K562 (cell line): ENCODE measurements around the gene COA3. TPM values are rescaled to one million over a fixed set of nuclear protein-coding genes. Genes with fewer than 3 reads are reported as not detected.

Source experiments
- ATAC-seq: fragments of 200-7000 bp; cut with Tn5 transposase; 3 replicates; pipeline ENCODE4 v1.9.1; 2020; ENCODE audit warnings: moderate library complexity
- BruUV-seq: library from RNA; stranded (reverse); fragments of 400-500 nt; replicated peaks from 2 replicates; lab custom pipeline; 2021; lab: Mats Ljungman, UMichigan
- CTCF ChIA-PET: fragments of 300-600 bp; formaldehyde crosslinking; extraction: SDS; loops from one replicate; lab custom pipeline; 2021; ENCODE audit warnings: low intra/inter-chr PET ratio; lab: Yijun Ruan, JAX
- POLR2A ChIA-PET: fragments of 300-600, 350-650 bp; sonication (Branson Sonifier 250); formaldehyde crosslinking; extraction: SDS; loops from one replicate; lab custom pipeline; 2021; ENCODE audit warnings: antibody characterized with exemption, inconsistent platforms; lab: Yijun Ruan, JAX
- DNase-seq, 4 experiments: peaks; one replicate each; pipeline versions ENCODE4 v3.0.0 to v3.0.0-alpha.2; 2011 to 2018; ENCODE audit warnings: low spot score in 3 of 4, mixed read lengths in 3 of 4; ENCODE audit errors: extremely low read depth in 1 of 4
- FAIRE-seq: peaks from 2 replicates; lab custom pipeline; 2011; peaks lifted over from hg19 to GRCh38; lab: Jason Lieb, UNC
- H2AFZ ChIP-seq: 2 replicates; pipeline ENCODE4 v1.6.0; 2011; ENCODE audit warnings: low read depth, low read length, control low read depth, inconsistent platforms
- H3K27ac ChIP-seq: fragments of 200-600 bp; 3 replicates; pipeline ENCODE4 v1.8.0; 2011; ENCODE audit warnings: low read depth, mild to moderate bottlenecking, control low read depth, inconsistent platforms, low read length, moderate library complexity, mixed read lengths; ENCODE audit errors: extremely low read depth
- H3K27me3 ChIP-seq, 2 experiments: fragments of 300-600 bp in 1 of 2; 2 replicates in 1 of 2; 3 replicates in 1 of 2; pipeline versions ENCODE4 v1.6.0 to v1.8.0; 2011; ENCODE audit warnings: inconsistent platforms in 2 of 2, low read length in 2 of 2, mild to moderate bottlenecking in 1 of 2, mixed read lengths in 1 of 2, moderate library complexity in 1 of 2; ENCODE audit not compliant: control insufficient read depth in 2 of 2, insufficient read depth in 2 of 2
- H3K36me3 ChIP-seq: fragments of 300-600 bp; 3 replicates; pipeline ENCODE4 v1.8.0; 2011; ENCODE audit warnings: mild to moderate bottlenecking, low read length, inconsistent platforms; ENCODE audit not compliant: control insufficient read depth, insufficient read depth
- H3K4me1 ChIP-seq, 2 experiments: fragments of 200-600 bp in 1 of 2; replicated peaks in 1 of 2; 2 replicates in 1 of 2; 3 replicates in 1 of 2; pipeline versions ENCODE4 v1.5.1 to v1.8.0; 2011; ENCODE audit warnings: inconsistent platforms in 2 of 2, low read length in 2 of 2, mild to moderate bottlenecking in 1 of 2, mixed read lengths in 1 of 2, moderate library complexity in 1 of 2; ENCODE audit not compliant: control insufficient read depth in 2 of 2, insufficient read depth in 2 of 2
- H3K4me2 ChIP-seq: 2 replicates; pipeline ENCODE4 v1.6.1; 2011; ENCODE audit warnings: low read length, control low read depth, inconsistent platforms, mixed read lengths; ENCODE audit not compliant: insufficient read depth
- H3K4me3 ChIP-seq: fragments of 200-600 bp; sonication (generic), shearing (Covaris generic); 2 replicates; pipeline ENCODE4 v1.5.1; 2016; ENCODE audit warnings: control low read depth, inconsistent platforms
- H3K79me2 ChIP-seq: fragments of 200-600 bp; 3 replicates; pipeline ENCODE4 v1.8.0; 2011; ENCODE audit warnings: low read length, inconsistent platforms; ENCODE audit not compliant: control insufficient read depth, insufficient read depth
- H3K9ac ChIP-seq, 2 experiments: 2 replicates each; pipeline versions ENCODE4 v1.6.0 to v1.6.1; 2011; ENCODE audit warnings: low read depth in 2 of 2, low read length in 2 of 2, control low read depth in 1 of 2, inconsistent platforms in 1 of 2, mild to moderate bottlenecking in 1 of 2, mixed read lengths in 1 of 2; ENCODE audit not compliant: insufficient read depth in 1 of 2
- H3K9me1 ChIP-seq: one replicate; pipeline ENCODE4 v1.6.0; 2011; ENCODE audit warnings: inconsistent platforms, mild to moderate bottlenecking, low read length, moderate library complexity; ENCODE audit not compliant: control insufficient read depth, insufficient read depth
- H3K9me3 ChIP-seq: replicated peaks from 2 replicates; pipeline ENCODE4 v1.5.1; 2011; ENCODE audit warnings: low read depth, low read length, inconsistent platforms; ENCODE audit not compliant: control insufficient read depth, insufficient read depth
- H4K20me1 ChIP-seq: replicated peaks from 2 replicates; pipeline ENCODE4 v1.6.1; 2011; ENCODE audit warnings: low read length, inconsistent platforms, mixed read lengths; ENCODE audit not compliant: control insufficient read depth, insufficient read depth
- CREM ChIP-seq: IDR thresholded peaks from 2 replicates; pipeline ENCODE4 v1.6.1; 2014; ENCODE audit warnings: antibody characterized with exemption, low read depth
- FOS ChIP-seq: IDR thresholded peaks from 3 replicates; pipeline ENCODE4 v1.6.1; 2011; ENCODE audit not compliant: insufficient read length; ENCODE audit errors: extremely low read depth
- HEY1 ChIP-seq: fragments of 250-450 bp; sonication (Bioruptor Pico); IDR thresholded peaks from 2 replicates; pipeline ENCODE4 v1.5.0; 2020; ENCODE audit warnings: mild to moderate bottlenecking, moderate library complexity, borderline replicate concordance
- HSF4 ChIP-seq: fragments of 250-450 bp; sonication (Bioruptor Pico); IDR thresholded peaks from 2 replicates; pipeline ENCODE4 v2.1.2; 2022; ENCODE audit warnings: mild to moderate bottlenecking, moderate library complexity, borderline replicate concordance
- KLF16 ChIP-seq: IDR thresholded peaks from 2 replicates; pipeline ENCODE4 v1.6.1; 2016; ENCODE audit warnings: antibody characterized with exemption
- MEIS2 ChIP-seq: fragments of 450-650 bp; IDR thresholded peaks from 2 replicates; pipeline ENCODE4 v1.6.1; 2014; ENCODE audit warnings: mild to moderate bottlenecking; ENCODE audit not compliant: partially characterized antibody
- RAD21 ChIP-seq, 2 experiments: fragments of 250-450 bp in 1 of 2; fragments of 450-650 bp in 1 of 2; sonication (Bioruptor Pico) in 1 of 2; formaldehyde crosslinking in 1 of 2; IDR thresholded peaks in 1 of 2; conservative IDR thresholded peaks in 1 of 2; 2 replicates each; pipeline versions ENCODE4 v1.4.0 to v1.8.0; 2020 to 2022; ENCODE audit warnings: mild to moderate bottlenecking in 2 of 2, moderate library complexity in 1 of 2
- SUPT5H ChIP-seq: fragments of 450-650 bp; IDR thresholded peaks from 2 replicates; pipeline ENCODE4 v1.6.1; 2016
- TAF1 ChIP-seq: IDR thresholded peaks from 2 replicates; pipeline ENCODE4 v1.6.1; 2011; ENCODE audit warnings: mild to moderate bottlenecking, low read length, moderate library complexity; ENCODE audit not compliant: insufficient read depth, control insufficient read depth, severe bottlenecking; ENCODE audit errors: extremely low read depth
- XRCC5 ChIP-seq: fragments of 200-400 bp; formaldehyde crosslinking; IDR thresholded peaks from 2 replicates; pipeline ENCODE4 v1.6.1; 2017; ENCODE audit warnings: low read depth, mild to moderate bottlenecking, low read length
- ZBTB33 ChIP-seq: sonication (generic); formaldehyde crosslinking; IDR thresholded peaks from 2 replicates; pipeline ENCODE4 v1.8.1; 2023; ENCODE audit warnings: mild to moderate bottlenecking, missing genetic modification reagents
- ZKSCAN8 ChIP-seq: fragments of 200-800 bp; sonication (Bioruptor generic); IDR thresholded peaks from 2 replicates; pipeline ENCODE4 v1.6.1; 2016; ENCODE audit warnings: missing genetic modification characterization, missing compliant biosample characterization
- ZNF586 ChIP-seq: fragments of 450-650 bp; formaldehyde crosslinking; conservative IDR thresholded peaks from 2 replicates; pipeline ENCODE4 v1.4.0; 2020; ENCODE audit warnings: mild to moderate bottlenecking, moderate library complexity
- ZNF717 ChIP-seq: fragments of 250-450 bp; sonication (Bioruptor Pico); IDR thresholded peaks from 2 replicates; pipeline ENCODE4 v1.5.0; 2021
- ZNF76 ChIP-seq: fragments of 250-450 bp; sonication (Bioruptor Pico); IDR thresholded peaks from 2 replicates; pipeline ENCODE4 v1.4.0; 2020; ENCODE audit warnings: mild to moderate bottlenecking, moderate library complexity, borderline replicate concordance
- WGBS: fragments of 100-300 bp; shearing (Covaris generic); methylation state at CpG from one replicate; pipeline ENCODE4 v1.1.6; 2016; ENCODE audit warnings: low coverage, mixed read lengths; ENCODE audit not compliant: insufficient coverage; ENCODE audit errors: missing lambda C conversion rate; 5-methylcytosine and 5-hydroxymethylcytosine counted together
- in situ Hi-C: fragments of 300-500 bp; cut with MboI; formaldehyde crosslinking; loops from 4 replicates; pipeline ENCODE4 v1.15.0; 2018; ENCODE audit warnings: inconsistent platforms, mixed read lengths
- intact Hi-C: fragments of 100-400 bp; cut with micrococcal nuclease; formaldehyde crosslinking; loops from 2 replicates; pipeline ENCODE4 v1.14.2; 2022
- polyA plus RNA-seq, 8 experiments: library from polyadenylated mRNA; depleted of rRNA in 4 of 8; stranded (reverse) in 5 of 8; unstranded in 3 of 8; fragments of >200 nt; fragmentation: Nextera tagmentation in 2 of 8; fragmentation: Illumina TruSeq in 1 of 8; extraction: Ambion mirVana in 2 of 8; extraction: Trizol in 1 of 8; gene quantifications; 2 replicates each; pipeline versions ENCODE4 v1.2.1 to v1.2.3, GENCODE V29; 2011 to 2014; ENCODE audit warnings: inconsistent platforms in 1 of 8, missing spikeins in 1 of 8
- total RNA-seq, 7 experiments: library from RNA; depleted of rRNA in 6 of 7; stranded (reverse); fragments of >200 nt in 6 of 7; fragmentation: Illumina TruSeq in 2 of 7; extraction: Trizol in 2 of 7; gene quantifications; 2 replicates each; pipeline versions ENCODE4 v1.2.1 to v1.2.3, GENCODE V29; 2011 to 2021; ENCODE audit warnings: low replicate concordance in 1 of 7
- TF ChIP-seq, protein P1 (sequence below): fragments of 250-450 bp; sonication (Bioruptor Pico); IDR thresholded peaks from 2 replicates; pipeline ENCODE4 v1.4.0; 2020; ENCODE audit warnings: mild to moderate bottlenecking, moderate library complexity
- TF ChIP-seq, protein P2 (sequence below): fragments of 250-450 bp; sonication (Bioruptor Pico); IDR thresholded peaks from 2 replicates; pipeline ENCODE4 v1.9.0; 2021; ENCODE audit warnings: mild to moderate bottlenecking, inconsistent platforms

COA3 gene
- total and polyA plus RNA-seq, 9 of the 15 experiments (the other 6 are each of a cell fraction or from before 2014, with no cell fraction given) = 49.6 to 153 (median 61.4) TPM

DNA sequence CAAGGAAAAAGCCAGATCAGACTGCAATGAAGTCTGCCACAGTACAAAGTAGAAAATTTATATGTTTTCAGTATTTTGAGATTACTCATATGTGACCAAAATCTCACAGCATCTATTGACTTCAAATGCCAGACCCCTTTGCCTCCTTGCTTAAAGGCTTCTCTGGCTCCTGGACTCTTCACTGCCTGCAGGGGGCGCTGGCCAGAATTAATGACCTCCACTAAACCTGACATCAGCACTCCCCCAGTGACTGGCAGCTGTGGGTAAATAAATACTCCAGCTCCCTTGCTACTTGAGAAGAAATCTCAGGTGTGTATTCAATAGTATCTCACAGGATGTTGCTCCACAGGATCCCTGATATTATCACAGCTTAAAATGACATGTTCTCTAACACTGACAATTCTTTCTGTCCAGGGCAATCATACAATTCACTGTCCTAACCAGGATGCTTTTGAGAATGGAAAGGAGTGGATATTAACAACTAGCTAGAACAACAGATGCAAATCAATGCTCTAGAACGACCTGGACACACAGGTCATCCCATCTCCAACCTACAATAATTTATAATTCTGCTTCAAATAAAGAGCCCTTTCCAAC, 21.5 kb upstream of the COA3 start:
- Histone ChIP-seq H3K27ac (no peak overlapping the region), H3K9me3 (no peaks in the 10 kb centered on the region), H3K4me2 (no peak overlapping the region), H3K9me1 (no peaks in the 10 kb centered on the region), H3K4me3 (no peak overlapping the region), H3K79me2 (peaks cover 25% of the 10 kb centered on the region), H2AFZ (no peak overlapping the region), H3K4me1 (peaks cover 0 to 18% of the 10 kb centered on the region in 2 experiments; a peak in 2 of 5 replicates), H4K20me1 (no peaks in the 10 kb centered on the region), H3K9ac (no peak overlapping the region), H3K27me3 (no peaks in the 10 kb centered on the region), H3K36me3 (peaks cover 74% of the 10 kb centered on the region)
- peak; percentile 64 to 86 (median 67) for DNase-seq
- BruUV-seq = no TSS peak
- 0% methylated on average over 2 of the region's 2 CpGs for WGBS
- intact Hi-C loops = no loop called here
- peak; percentile 78 for ATAC-seq
- ChIA-PET CTCF (no interaction called here), POLR2A (interaction anchor here (0.7 to 1.0 kb wide), 2 partner anchors 13 to 76 kb away, joined by 3 read pairs; partner anchors contain the start of gene PSME3)
- in situ Hi-C loops = loop anchor here (5.0 kb wide), 1 partner anchor 98 kb away; no protein-coding TSS in a partner anchor
- peak; percentile 78 for FAIRE-seq
- no peak for TF ChIP-seq ZKSCAN8
- peak; percentile 43; the same call in 1 of the 2 replicates for TF ChIP-seq CREM
- no peak for TF ChIP-seq FOS
- no peak for TF ChIP-seq ZNF76
- TF ChIP-seq ZNF586 (CRISPR knock-in tag) = no peak
- TF ChIP-seq KLF16 = peak; percentile 21; the same call in 1 of the 2 replicates
- TF ChIP-seq MEIS2 = peak; percentile 72
- TF ChIP-seq, protein P1, sequence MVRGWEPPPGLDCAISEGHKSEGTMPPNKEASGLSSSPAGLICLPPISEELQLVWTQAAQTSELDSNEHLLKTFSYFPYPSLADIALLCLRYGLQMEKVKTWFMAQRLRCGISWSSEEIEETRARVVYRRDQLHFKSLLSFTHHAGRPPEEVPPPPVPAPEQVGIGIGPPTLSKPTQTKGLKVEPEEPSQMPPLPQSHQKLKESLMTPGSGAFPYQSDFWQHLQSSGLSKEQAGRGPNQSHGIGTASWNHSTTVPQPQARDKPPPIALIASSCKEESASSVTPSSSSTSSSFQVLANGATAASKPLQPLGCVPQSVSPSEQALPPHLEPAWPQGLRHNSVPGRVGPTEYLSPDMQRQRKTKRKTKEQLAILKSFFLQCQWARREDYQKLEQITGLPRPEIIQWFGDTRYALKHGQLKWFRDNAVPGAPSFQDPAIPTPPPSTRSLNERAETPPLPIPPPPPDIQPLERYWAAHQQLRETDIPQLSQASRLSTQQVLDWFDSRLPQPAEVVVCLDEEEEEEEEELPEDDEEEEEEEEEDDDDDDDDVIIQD = no peak
- no peak for TF ChIP-seq HSF4 (CRISPR knock-in tag)
- TF ChIP-seq TAF1 = no peak
- TF ChIP-seq ZNF717 (CRISPR knock-in tag) = no peak
- no peak for TF ChIP-seq ZBTB33 (CRISPR knock-in tag)
- TF ChIP-seq SUPT5H = no peak
- TF ChIP-seq RAD21 (CRISPR knock-in tag; conservative IDR thresholded peaks at IDR 0.05 in 1 of 2, IDR thresholded peaks at IDR 0.05 in 1 of 2) = peak in 1 of 2 experiments; percentile 42; a peak in 2 of 4 replicates
- TF ChIP-seq, protein P2, sequence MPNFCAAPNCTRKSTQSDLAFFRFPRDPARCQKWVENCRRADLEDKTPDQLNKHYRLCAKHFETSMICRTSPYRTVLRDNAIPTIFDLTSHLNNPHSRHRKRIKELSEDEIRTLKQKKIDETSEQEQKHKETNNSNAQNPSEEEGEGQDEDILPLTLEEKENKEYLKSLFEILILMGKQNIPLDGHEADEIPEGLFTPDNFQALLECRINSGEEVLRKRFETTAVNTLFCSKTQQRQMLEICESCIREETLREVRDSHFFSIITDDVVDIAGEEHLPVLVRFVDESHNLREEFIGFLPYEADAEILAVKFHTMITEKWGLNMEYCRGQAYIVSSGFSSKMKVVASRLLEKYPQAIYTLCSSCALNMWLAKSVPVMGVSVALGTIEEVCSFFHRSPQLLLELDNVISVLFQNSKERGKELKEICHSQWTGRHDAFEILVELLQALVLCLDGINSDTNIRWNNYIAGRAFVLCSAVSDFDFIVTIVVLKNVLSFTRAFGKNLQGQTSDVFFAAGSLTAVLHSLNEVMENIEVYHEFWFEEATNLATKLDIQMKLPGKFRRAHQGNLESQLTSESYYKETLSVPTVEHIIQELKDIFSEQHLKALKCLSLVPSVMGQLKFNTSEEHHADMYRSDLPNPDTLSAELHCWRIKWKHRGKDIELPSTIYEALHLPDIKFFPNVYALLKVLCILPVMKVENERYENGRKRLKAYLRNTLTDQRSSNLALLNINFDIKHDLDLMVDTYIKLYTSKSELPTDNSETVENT (CRISPR knock-in tag) = no peak
- TF ChIP-seq XRCC5 = 0 out of 2 replicates have a peak, but pooled peaks have one; percentile 46
- TF ChIP-seq HEY1 (CRISPR knock-in tag) = no peak
